ENCODE data around the gene MREG. TPM values are rescaled to one million over a fixed set of nuclear protein-coding genes. Genes with fewer than 3 reads are reported as not detected.

Gene MREG, protein sequence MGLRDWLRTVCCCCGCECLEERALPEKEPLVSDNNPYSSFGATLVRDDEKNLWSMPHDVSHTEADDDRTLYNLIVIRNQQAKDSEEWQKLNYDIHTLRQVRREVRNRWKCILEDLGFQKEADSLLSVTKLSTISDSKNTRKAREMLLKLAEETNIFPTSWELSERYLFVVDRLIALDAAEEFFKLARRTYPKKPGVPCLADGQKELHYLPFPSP
- 1 to 10 TPM; 1.9 to 8.7 (median 4.9) TPM for polyA plus RNA-seq
- long read RNA-seq, donor 1 = 0 reads
- long read RNA-seq, donor 2 = 0 reads
- long read RNA-seq, donor 3, partial matches to known transcripts = 0 of 1 reads
- long read RNA-seq, donor 3, other reads (novel, unspliced or antisense) = 0 of 1 reads
- long read RNA-seq, donor 4 = 0 reads
- long read RNA-seq, donor 5 = 0 reads
- long read RNA-seq, donor 6 = 0 reads
- long read RNA-seq, donor 7 = 0 reads
- long read RNA-seq, donor 8 = 0 reads
- long read RNA-seq, donor 9 = 0 reads
- long read RNA-seq, donor 10, partial matches to known transcripts = 0 of 1 reads
- long read RNA-seq, donor 10, other reads (novel, unspliced or antisense) = 0 of 1 reads

DNA sequence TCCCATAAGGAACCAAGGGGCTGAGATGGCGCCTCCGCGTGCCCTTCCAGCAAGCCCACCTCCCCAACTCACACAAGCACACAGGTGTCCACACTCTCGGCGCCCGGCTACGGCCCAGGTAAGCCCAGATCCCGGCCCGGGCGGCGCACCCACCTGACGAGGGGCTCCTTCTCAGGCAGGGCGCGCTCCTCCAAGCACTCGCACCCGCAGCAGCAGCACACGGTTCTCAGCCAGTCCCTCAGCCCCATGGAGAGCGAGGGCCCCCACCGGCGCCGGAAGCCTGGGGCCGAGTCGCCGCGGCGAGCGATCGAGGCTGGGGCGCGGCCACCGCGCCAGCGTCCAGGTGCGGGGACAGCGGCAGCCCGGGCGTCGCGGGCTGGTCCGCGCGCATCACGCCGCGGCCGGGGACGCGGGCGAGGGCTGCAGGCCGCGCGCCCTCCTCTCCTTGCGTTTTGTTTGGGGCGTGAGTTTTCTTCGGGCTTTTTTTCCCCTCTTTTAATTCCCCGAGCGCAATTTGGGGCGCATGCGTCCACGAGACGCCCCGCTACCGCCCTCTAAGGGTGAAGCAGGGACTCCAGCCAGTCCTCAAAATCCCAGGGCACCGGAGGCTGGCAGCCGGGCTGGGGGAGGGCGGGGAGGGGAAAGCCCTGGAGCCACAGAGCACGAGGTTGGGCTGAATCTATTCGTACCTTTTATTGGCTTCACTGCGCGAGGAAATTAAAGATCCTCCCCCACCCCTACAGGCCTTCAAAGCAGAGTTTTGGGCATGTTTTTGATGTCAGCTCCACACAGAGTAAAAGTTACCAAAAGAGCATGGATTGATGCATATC lies at the start of gene MREG:
Gene MREG (minus strand): TSS at position 472 of the 830 bp plus-strand sequence. CDS start 224 bp downstream, at position 248.
- no peak for FAIRE-seq
- Histone ChIP-seq H3K27ac (ENCODE audit: low read depth in 1 of 3, low read length in 2 of 3) (peak within 1 kb of the TSS in 2 of 3 donors; percentile 5 to 59), H3K9me3 (ENCODE audit: control insufficient read depth in 2 of 2, insufficient read depth in 1 of 2, low read depth in 1 of 2, low read length in 1 of 2) (no peaks in the 10 kb centered on the region), H3K27me3 (ENCODE audit: control insufficient read depth in 3 of 3, insufficient read depth in 3 of 3, low read length in 3 of 3) (no peaks in the 10 kb centered on the region), H3K4me3 (ENCODE audit: low read depth in 1 of 3, low read length in 3 of 3) (peak within 1 kb of the TSS; percentile 75 to 86 (median 79)), H3K36me3 (ENCODE audit: control insufficient read depth in 3 of 3, insufficient read depth in 2 of 3, low read depth in 1 of 3, low read length in 3 of 3) (peaks cover 0 to 2% (median 0%) of the 10 kb centered on the region in 3 donors), H3K4me1 (ENCODE audit: control insufficient read depth in 3 of 3, insufficient read depth in 2 of 3, low read depth in 1 of 3, low read length in 2 of 3) (no peaks in the 10 kb centered on the region)
- DNase-seq = peak; percentile 77 to 92
- WGBS, 3 donors = 0 to 1% (median 1%) methylated on average over 36 to 70 of the region's 70 CpGs

DNA sequence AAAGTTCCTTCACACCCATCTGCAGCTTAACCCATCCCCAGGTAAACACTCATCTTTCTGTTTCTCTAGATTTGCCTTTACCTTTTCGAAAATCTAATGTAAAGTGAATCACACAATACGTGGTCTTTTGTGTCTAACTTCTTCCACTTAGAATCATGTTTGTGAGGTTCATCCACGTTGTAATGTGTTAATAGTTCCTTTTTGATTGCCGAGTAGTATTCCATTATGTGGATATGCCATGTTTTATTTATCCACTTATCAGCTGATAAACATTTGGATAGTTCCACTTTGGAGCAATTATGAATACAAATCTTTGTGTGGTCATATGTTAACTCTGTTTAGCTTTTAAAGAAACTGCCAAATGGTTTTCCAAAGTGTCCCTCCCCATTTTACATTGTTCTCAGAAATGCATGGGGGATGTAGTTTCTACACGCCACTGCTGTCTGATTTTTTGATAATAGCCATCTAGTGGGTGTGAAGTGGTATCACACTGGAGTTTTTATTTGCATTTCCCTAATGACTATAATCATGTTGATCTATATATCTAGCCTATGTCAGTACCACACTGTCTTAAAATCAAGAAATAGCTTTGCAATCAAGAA lies 46.0 kb upstream of the MREG start:
- H3K9me3 ChIP-seq (ENCODE audit: control insufficient read depth in 2 of 2, insufficient read depth in 1 of 2, low read depth in 1 of 2, low read length in 1 of 2) = no peaks in the 10 kb centered on the region
- H3K4me3 ChIP-seq (ENCODE audit: low read depth in 1 of 3, low read length in 3 of 3) = no peak overlapping the region
- FAIRE-seq (no peak), DNase-seq (no peak)
- peaks cover 0 to 17% (median 0%) of the 10 kb centered on the region in 3 donors for H3K4me1 ChIP-seq (ENCODE audit: control insufficient read depth in 3 of 3, insufficient read depth in 2 of 3, low read depth in 1 of 3, low read length in 2 of 3)
- H3K36me3 ChIP-seq (ENCODE audit: control insufficient read depth in 3 of 3, insufficient read depth in 2 of 3, low read depth in 1 of 3, low read length in 3 of 3) = peaks cover 0 to 12% (median 10%) of the 10 kb centered on the region in 3 donors
- WGBS, 3 donors = 93 to 95% (median 94%) methylated on average over 5 of the region's 5 CpGs
- no peaks in the 10 kb centered on the region for H3K27me3 ChIP-seq (ENCODE audit: control insufficient read depth in 3 of 3, insufficient read depth in 3 of 3, low read length in 3 of 3)
- no peak overlapping the region for H3K27ac ChIP-seq (ENCODE audit: low read depth in 1 of 3, low read length in 2 of 3)

DNA sequence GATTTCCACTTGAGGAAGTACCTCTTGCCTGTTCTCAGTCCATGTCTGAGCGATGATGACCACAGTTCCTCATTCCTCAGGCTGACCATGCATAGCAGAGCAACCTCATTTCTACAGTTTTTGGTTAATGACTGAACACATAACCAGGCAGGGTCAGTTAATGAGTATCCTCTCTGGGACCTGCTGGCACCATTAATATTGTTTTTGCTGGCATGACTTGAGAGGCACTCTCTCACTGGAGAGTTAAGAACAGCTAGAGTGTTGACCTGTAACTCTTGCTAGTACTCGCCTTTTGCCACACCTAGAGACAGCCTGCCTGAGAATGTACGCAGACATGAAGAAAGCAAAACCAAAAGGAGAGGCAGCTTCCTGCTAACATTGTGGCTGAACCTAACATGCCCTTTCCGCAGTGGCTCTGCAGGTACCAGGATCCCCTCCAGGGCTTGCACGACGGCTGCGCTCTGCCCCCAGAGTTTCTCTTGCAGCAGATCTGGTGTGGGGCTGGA lies 44.4 kb upstream of the MREG start:
- FAIRE-seq = no peak
- Histone ChIP-seq H3K27me3 (ENCODE audit: control insufficient read depth in 3 of 3, insufficient read depth in 3 of 3, low read length in 3 of 3) (no peaks in the 10 kb centered on the region), H3K9me3 (ENCODE audit: control insufficient read depth in 2 of 2, insufficient read depth in 1 of 2, low read depth in 1 of 2, low read length in 1 of 2) (no peaks in the 10 kb centered on the region), H3K36me3 (ENCODE audit: control insufficient read depth in 3 of 3, insufficient read depth in 2 of 3, low read depth in 1 of 3, low read length in 3 of 3) (peaks cover 0 to 12% (median 7%) of the 10 kb centered on the region in 3 donors), H3K27ac (ENCODE audit: low read depth in 1 of 3, low read length in 2 of 3) (peak overlapping the region; percentile 78 to 95 (median 95)), H3K4me1 (ENCODE audit: control insufficient read depth in 3 of 3, insufficient read depth in 2 of 3, low read depth in 1 of 3, low read length in 2 of 3) (peaks cover 0 to 17% (median 0%) of the 10 kb centered on the region in 3 donors), H3K4me3 (ENCODE audit: low read depth in 1 of 3, low read length in 3 of 3) (peak overlapping the region in 1 of 3 donors; percentile 11)
- peak; percentile 81 to 92 for DNase-seq
- WGBS, 3 donors = 10 to 44% (median 18%) methylated on average over 7 of the region's 7 CpGs

DNA sequence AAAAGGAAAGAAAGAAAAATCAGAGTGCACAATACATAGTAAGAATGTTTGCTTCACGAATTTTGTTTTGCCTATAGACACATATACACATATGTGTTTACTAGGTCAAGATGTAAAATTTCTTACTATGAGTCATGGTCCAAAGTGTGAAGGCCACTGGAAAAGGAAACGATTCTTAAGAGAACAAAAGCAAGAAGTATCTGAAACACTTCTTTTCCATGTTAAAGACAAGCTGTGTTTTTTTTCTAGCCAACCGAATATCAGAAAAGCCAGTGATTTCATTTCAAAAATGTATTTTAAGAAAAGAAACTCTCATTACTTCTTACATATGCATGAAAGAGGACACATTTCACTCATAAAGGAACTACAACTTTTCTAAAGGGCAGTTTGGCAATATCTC lies 43.4 kb upstream of the MREG start:
- H3K27ac ChIP-seq (ENCODE audit: low read depth in 1 of 3, low read length in 2 of 3) = peak overlapping the region in 2 of 3 donors; percentile 73 to 78
- FAIRE-seq = no peak
- peaks cover 0 to 8% (median 5%) of the 10 kb centered on the region in 3 donors for H3K36me3 ChIP-seq (ENCODE audit: control insufficient read depth in 3 of 3, insufficient read depth in 2 of 3, low read depth in 1 of 3, low read length in 3 of 3)
- H3K9me3 ChIP-seq (ENCODE audit: control insufficient read depth in 2 of 2, insufficient read depth in 1 of 2, low read depth in 1 of 2, low read length in 1 of 2) = no peaks in the 10 kb centered on the region
- no peaks in the 10 kb centered on the region for H3K27me3 ChIP-seq (ENCODE audit: control insufficient read depth in 3 of 3, insufficient read depth in 3 of 3, low read length in 3 of 3)
- H3K4me3 ChIP-seq (ENCODE audit: low read depth in 1 of 3, low read length in 3 of 3) = no peak overlapping the region
- peaks cover 0 to 17% (median 0%) of the 10 kb centered on the region in 3 donors for H3K4me1 ChIP-seq (ENCODE audit: control insufficient read depth in 3 of 3, insufficient read depth in 2 of 3, low read depth in 1 of 3, low read length in 2 of 3)
- peak; percentile 73 to 85 for DNase-seq
- 8 to 29% (median 9%) methylated on average over 3 of the region's 3 CpGs for WGBS, 3 donors

DNA sequence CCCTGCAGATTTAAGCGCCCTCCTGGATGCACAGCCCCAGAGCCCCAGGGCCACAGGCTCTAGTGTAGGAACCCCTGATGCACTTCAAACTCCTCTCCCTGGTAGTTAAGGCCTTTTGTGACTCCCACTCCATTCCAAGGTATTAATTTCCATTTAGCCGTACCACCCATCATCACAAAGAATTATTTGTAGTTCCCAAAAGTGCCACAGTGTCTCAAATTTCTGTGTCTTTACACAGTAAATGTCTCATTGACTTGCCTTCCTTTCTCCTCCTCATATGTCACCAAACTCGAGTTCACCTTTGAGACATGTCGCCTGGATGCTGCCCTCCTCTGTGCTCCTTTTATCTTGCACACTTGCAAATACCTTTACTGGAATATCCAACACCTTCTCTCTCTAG lies 42.3 kb upstream of the MREG start:
- H3K36me3 ChIP-seq (ENCODE audit: control insufficient read depth in 3 of 3, insufficient read depth in 2 of 3, low read depth in 1 of 3, low read length in 3 of 3) = peaks cover 0 to 8% (median 5%) of the 10 kb centered on the region in 3 donors
- no peak for FAIRE-seq
- H3K27ac ChIP-seq (ENCODE audit: low read depth in 1 of 3, low read length in 2 of 3) = no peak overlapping the region
- H3K4me1 ChIP-seq (ENCODE audit: control insufficient read depth in 3 of 3, insufficient read depth in 2 of 3, low read depth in 1 of 3, low read length in 2 of 3) = peaks cover 0 to 17% (median 0%) of the 10 kb centered on the region in 3 donors
- H3K27me3 ChIP-seq (ENCODE audit: control insufficient read depth in 3 of 3, insufficient read depth in 3 of 3, low read length in 3 of 3) = no peaks in the 10 kb centered on the region
- no peaks in the 10 kb centered on the region for H3K9me3 ChIP-seq (ENCODE audit: control insufficient read depth in 2 of 2, insufficient read depth in 1 of 2, low read depth in 1 of 2, low read length in 1 of 2)
- DNase-seq = no peak
- 90 to 94% (median 91%) methylated on average over 4 of the region's 4 CpGs for WGBS, 3 donors
- no peak overlapping the region for H3K4me3 ChIP-seq (ENCODE audit: low read depth in 1 of 3, low read length in 3 of 3)

DNA sequence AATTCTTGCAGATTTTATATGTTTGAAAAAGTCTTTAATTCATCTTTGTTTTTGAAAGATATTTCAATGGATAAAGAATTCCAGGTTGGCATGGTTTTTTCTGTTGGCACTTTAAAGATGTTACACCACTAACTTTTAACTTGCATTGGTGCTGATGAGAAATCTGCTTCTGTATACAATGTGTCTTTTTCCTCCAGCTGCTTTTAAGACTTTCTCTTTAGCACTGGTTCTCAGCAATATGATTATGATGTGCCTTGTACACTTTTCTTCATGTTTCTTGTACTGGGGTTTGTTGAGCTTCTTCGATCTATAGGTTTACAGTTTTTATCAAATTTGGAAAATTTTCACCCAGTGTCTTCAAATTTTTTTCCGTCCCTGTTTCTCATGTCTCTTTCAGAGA lies 39.1 kb upstream of the MREG start:
- DNase-seq = no peak
- Histone ChIP-seq H3K27ac (ENCODE audit: low read depth in 1 of 3, low read length in 2 of 3) (no peak overlapping the region), H3K4me1 (ENCODE audit: control insufficient read depth in 3 of 3, insufficient read depth in 2 of 3, low read depth in 1 of 3, low read length in 2 of 3) (peaks cover 0 to 5% (median 0%) of the 10 kb centered on the region in 3 donors), H3K36me3 (ENCODE audit: control insufficient read depth in 3 of 3, insufficient read depth in 2 of 3, low read depth in 1 of 3, low read length in 3 of 3) (peaks cover 0 to 15% (median 2%) of the 10 kb centered on the region in 3 donors), H3K9me3 (ENCODE audit: control insufficient read depth in 2 of 2, insufficient read depth in 1 of 2, low read depth in 1 of 2, low read length in 1 of 2) (no peaks in the 10 kb centered on the region), H3K4me3 (ENCODE audit: low read depth in 1 of 3, low read length in 3 of 3) (no peak overlapping the region), H3K27me3 (ENCODE audit: control insufficient read depth in 3 of 3, insufficient read depth in 3 of 3, low read length in 3 of 3) (no peaks in the 10 kb centered on the region)
- WGBS, 3 donors = 95 to 98% (median 97%) methylated on average over 2 of the region's 2 CpGs
- no peak for FAIRE-seq

DNA sequence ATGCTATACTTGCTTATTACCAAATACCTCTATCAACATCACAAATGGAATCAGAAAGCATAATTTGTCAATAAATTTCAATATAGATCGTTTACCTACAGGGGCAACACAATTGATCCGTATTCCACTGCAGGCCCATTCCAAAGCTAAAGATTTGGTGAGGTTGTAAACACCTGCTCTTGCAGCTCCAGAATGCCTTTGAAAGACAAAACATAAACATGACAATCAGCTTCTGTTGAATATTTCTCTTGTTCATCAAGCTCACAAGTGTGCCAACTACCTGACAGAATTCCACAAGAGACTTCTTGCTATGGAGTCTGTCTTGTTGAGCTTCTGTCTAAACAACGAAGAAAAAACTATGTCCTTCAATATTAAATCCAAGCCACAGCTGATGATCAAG lies 38.0 kb upstream of the MREG start:
- H3K4me3 ChIP-seq (ENCODE audit: low read depth in 1 of 3, low read length in 3 of 3) = no peak overlapping the region
- no peak overlapping the region for H3K27ac ChIP-seq (ENCODE audit: low read depth in 1 of 3, low read length in 2 of 3)
- DNase-seq (no peak), FAIRE-seq (no peak)
- H3K27me3 ChIP-seq (ENCODE audit: control insufficient read depth in 3 of 3, insufficient read depth in 3 of 3, low read length in 3 of 3) = no peaks in the 10 kb centered on the region
- peaks cover 0 to 18% (median 2%) of the 10 kb centered on the region in 3 donors for H3K36me3 ChIP-seq (ENCODE audit: control insufficient read depth in 3 of 3, insufficient read depth in 2 of 3, low read depth in 1 of 3, low read length in 3 of 3)
- 92 to 95% (median 92%) methylated on average over 3 of the region's 3 CpGs for WGBS, 3 donors
- H3K9me3 ChIP-seq (ENCODE audit: control insufficient read depth in 2 of 2, insufficient read depth in 1 of 2, low read depth in 1 of 2, low read length in 1 of 2) = no peaks in the 10 kb centered on the region
- H3K4me1 ChIP-seq (ENCODE audit: control insufficient read depth in 3 of 3, insufficient read depth in 2 of 3, low read depth in 1 of 3, low read length in 2 of 3) = no peaks in the 10 kb centered on the region

Data from small intestine (tissue), 16 donors.